HG02623 (cell line): ENCODE measurements around the gene FHIP1A.

Experiments used
- ATAC-seq: cut with Tn5 transposase; IDR thresholded peaks from one replicate; pipeline ENCODE4 v1.9.1; 2021; ENCODE audit warnings: moderate library complexity; ENCODE audit not compliant: unreplicated experiment

The FHIP1A gene

DNA sequence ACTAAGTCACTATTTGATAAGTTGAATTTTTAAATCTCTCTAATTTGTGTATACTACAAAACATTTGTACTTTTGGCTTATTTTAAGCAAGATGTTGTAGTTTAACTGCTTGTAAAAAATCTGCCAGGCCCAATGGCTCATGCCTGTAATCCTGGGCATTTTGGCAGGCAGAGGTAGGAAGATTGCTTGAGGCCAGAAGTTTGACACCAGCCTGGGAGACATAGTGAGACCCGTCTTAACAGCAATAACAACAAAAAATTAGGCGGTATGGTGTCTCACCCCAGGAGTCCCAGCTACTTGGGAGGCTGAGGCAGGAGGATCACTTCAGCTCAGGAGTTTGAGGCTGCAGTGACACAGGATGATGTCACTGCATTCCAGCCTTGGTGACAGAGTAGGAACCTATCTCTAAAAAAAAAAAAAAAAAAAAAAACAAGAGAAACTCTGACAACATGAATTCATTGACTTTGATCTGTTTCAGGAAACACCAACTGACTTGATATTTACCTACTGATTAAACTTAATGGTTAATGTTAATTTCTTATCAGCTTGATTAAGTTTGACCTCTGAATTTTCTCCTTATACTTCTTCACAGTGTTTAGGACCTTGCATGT is 8.9 kb downstream of the FHIP1A start:
- ATAC-seq = no peak

DNA sequence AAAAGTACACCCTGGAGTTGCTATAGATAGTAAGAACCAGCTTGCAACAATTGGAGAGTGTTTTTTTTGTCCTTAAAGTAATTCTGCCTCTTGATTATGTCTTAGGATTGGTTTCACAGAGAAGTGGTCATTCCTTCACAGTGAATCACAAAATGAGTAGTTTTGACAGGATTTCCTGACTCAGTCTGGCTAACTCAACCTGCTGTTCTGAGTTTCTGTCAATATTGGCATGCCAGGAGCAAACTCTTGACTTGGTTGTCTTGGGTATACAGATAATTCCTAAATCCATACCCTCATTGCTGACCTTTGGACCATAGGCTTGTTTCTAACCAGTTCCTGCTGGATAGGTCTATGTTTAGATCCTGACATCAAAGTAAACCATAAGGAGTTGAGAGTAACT is 9.4 kb downstream of the FHIP1A start:
- ATAC-seq = no peak

DNA sequence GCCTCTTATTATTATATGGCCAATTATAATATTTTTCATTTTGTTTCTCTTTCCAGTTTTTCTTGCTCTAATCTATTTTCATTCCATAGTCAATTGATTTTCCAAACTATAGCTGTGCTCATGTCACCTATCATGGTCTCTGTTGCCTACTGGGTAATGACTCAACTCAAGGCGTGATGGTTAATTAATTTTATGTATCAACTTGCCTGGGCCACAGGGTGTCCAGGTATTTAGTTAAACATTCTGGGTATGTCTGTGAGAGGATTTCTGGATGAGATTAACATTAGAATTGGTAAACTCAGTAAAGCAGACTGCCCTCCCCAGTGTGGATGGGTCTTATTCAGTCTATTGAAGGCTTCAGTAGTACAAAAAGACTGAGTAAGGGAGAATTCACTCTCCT is 9.9 kb downstream of the FHIP1A start:
- ATAC-seq = no peak

DNA sequence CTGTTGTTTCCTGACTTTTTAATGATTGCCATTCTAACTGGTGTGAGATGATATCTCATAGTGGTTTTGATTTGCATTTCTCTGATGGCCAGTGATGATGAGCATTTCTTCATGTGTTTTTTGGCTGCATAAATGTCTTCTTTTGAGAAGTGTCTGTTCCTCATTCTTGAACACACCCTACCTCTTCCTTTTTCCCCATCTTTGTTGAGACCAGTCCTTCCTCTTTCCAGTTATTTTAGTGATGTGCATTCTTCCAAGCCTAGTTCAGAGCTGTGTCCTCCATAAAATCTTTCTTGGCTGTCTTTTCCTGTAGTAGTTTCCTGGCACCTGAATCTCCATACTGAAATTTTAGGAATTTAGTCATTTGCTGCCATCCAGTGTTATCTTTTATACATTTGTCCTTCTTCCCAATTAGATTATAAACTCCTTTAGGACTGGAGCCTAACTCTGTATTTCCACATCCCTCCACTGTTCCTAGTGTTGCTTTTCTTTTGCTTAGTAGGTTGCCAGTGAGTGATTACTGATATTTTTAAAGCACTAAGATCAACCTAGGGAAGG is 11.4 kb downstream of the FHIP1A start:
- no peak for ATAC-seq

DNA sequence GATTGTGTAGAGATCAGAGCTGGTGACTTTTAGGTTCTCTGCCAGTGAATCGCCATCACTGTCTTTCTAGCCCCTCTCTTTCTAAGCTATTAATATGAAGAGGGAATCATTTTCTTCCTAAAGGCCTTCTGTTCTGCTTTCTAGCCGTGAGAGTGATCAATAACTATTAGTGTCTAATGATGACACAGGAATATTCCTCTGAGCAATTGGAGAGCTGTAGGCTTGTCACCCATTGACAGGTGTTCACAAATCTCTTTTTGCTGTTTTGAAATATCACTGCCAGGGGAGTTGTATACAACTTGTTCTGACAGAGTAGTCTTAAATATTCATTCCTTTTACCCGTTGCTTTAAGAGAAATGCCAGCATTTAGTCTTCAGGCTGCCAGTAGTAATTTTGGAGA is 13.9 kb downstream of the FHIP1A start:
- ATAC-seq = no peak

DNA sequence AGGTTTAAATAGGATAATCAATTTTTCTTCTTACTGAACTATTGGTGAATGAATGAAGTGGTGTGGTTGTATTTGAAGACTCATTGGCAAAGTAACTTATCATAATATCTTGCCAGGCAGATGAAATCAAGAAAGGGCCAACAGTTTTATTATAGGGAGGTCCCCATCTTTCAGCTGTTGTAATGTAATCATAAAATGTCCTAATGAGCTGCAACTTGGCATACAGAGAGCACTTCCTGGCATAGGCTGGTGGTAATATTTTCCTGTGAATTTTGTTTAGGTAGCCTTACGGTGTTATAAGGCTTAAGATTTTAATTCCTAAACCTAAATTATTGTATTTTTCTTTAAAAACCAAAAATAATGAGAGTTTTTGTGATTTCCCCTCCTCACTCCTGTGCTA is 17.5 kb downstream of the FHIP1A start:
- ATAC-seq = no peak

DNA sequence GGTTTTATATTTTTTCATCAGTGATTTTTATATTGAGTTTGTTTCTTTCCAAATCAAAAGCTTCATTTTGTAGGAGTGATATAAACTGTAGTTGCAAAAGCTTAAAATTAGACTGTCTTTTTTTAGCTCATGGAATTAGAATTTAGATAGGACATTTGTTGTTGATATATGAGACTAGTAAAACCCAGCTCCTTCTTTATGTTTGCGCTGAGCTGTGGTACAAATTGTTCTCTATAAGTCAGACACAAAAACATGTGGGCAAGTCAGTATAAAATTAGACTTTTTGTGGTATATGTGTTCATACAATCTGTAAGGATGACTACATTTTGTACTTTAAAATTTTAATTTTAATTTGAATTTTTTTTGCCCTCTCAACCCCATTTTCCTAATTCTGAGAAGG is 18.3 kb downstream of the FHIP1A start:
- ATAC-seq = no peak

DNA sequence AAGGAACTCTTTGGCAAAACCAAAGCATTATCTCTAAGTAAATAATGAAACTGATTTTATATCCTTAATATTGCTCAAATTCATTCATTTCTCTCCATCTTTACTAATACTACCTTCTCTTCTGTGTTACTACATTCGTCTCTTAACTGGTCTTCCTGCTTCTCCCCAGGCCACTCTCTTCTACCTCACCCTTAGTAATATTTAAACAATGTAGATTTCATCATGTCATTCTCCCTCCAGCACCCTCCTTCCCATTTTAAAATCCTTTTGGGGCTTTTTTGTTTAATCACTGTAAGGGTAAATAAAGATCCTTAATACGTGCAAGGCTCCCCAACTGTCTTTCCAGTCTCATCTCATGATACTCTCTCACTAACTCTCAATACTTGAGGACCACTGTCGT is 19.4 kb downstream of the FHIP1A start:
- no peak for ATAC-seq

DNA sequence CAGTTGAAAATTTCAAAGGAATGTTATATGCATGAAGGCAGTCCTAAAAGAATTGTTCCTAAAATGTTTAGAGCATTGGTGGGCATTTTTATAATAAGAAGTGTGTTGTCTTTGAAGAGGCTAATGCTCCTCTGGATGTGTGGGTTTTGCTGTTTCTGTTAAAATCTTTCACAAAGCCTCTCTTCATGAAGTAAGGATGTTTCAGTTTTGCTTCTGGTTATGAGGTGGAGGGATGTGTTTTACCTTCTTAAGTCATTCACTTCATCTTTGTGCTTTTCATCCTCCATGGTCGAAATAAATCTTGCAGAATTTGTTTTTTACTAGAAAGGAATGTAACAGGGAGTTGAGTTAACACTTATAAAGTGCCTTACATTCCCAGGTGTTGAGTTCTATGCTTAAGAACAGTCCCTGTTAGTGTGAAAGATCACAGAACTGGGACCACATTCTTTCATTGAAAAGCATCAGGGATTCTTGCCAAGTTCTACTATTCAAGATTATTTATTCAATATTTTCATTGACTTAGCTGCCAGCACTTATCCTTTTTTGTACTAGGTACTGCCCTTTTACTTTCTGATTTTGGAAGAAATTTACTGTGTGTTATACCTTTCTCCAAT is 21.1 kb downstream of the FHIP1A start:
- peak; percentile 60 for ATAC-seq

DNA sequence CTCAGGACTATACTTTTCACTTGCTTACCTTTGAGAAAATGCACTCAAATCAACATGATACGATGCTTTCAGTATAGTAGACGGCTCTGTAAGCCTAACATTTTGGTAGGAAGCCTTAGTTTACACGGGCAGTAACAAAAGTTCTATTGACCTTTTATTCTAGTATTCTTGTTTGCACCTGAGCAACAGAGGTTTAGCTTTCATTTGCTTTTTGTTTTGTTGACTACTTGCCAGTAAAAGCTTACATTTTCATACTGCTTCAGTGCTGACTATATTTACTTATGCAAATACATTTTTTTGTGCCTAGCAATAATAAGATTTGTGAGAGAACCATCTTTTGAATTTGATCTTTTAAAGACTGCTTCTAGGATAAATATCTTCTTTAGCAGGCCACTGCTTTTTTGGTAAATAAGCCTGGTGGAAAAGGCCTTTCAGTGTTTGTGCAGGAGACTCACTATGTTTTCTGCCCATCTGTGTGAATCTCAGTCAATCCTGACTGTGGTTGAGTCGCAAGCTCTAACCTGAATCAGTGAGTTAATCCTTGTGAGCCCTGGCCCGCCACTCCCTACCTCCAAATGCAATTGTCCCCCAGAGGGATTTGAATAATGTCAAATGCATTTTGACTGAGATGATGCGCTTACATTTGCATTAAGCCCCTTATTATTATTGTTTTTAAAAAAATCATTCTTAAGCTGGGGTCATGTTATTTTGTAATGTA is 21.9 kb downstream of the FHIP1A start:
- no peak for ATAC-seq

DNA sequence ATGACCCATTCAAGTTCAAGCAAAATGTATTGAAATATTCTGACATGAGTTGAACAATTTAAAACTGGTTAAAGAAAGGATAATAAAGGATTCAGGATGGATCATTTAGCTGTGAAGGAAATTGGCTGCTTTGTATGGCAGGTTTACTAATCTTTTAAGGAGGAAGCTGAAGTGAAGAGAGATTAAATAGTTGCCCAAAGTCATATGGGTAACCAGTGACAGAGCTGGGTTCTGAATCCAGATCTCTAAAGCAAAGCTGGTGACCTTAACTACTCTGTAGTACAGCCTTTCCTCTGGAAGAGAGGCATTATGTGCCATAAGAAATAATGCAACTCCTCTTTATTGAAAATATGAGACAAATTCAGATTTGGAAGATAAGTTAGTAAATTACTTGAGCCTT is 22.8 kb downstream of the FHIP1A start:
- ATAC-seq = no peak

DNA sequence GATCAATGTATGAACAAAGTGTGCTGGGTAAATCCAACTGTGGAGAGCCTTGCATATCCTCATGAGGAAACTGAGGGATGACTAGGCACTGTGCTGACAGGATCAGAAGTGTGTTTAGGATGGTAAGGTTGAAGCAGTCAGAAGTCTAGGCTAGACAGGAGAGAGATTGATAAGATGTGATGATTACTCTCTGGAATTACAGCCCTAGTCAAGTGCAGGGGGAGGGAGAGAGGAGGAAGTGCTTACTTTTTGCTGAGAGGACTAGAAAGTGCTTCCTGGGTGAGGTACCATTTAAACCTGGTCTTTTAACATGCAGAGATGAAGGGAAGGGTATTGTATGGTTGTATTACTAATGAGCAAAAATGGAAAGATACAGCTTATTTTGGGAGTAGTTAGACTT is 23.7 kb downstream of the FHIP1A start:
- ATAC-seq = no peak

DNA sequence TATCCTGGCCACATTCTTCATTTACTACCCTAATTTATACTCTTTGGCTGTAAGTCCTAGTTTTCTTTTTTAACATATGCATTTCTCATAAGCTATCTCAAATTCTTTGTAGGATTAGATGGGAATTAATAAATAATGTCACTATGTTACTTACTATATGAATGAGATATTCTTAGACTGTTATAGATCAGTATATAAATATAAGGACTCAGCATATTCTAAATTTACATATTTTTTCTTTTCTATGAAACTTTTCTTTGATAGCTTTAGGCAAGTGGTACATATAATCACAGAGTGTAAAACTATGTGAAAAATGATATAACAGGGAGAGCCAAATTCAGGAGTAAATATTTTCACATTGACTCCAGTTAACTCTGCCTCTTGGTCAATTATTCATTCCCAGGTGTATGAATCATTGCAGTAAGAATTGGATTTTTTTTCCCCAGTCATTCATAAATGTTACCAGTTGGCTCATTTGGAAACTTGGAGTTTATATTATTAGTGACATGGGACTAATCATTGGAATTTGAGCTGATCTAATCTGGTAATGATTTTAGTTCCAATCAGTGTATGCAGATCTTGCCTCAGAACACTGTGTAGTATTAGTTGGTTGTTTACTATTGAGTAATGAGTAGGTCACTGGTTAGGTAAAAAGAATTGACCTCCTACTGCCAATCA is 25.3 kb downstream of the FHIP1A start:
- ATAC-seq = no peak

DNA sequence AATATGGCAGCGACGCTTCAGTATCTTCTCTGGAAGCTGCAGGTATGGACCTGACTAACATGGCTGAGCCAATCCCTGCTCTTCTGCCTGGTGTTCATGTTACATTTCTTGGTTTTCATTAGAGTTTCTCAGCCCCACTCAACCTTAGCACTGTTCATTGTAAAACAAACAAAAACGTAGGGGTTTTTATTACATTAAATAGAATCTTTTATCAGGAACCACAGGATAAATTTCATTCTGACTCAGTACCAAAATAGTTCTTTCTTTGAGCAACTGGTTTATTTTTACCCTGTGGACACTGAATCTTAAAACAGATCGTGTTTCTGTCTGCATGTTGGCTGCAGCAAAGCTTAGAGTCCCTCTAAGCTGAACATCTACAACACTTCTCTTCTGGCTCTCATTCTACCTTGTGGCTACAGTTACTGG is 27.1 kb downstream of the FHIP1A start:
- ATAC-seq = no peak

DNA sequence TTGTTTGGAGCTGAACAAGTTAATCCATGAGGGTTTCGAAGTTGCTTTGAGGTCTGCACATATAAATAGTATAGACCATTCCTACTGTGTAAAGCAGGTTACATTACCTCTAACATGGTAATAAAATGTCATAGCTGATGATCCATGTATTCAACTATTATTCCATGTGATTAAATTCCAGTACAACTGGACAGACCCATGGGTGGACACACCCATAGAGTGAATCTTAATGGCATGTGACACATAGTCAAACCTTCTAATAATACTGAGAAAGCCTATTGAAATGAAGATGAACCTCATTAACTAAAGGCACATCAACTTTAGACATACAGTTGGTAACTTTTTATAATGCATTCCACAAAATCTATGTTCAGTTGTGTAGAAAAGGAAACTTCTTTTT is 28.5 kb downstream of the FHIP1A start:
- no peak for ATAC-seq

DNA sequence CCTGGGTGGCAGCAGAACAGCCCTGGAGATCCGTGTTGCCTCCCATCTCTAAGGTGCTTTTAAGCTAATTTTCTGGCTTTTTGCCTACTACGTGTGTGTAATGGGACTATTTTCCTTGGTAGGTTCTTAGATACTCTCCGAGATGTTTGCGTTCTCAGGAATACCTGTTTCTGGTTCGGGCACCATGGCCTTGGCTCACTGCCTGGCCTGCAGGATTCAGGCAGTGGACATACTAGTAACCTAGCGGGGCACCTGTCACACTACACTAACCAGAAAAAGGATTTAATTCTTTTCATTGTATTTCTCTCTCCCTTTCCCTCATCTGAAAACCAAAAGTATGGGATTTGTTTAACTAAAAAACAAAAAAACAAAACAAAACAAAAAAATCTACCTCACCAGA is 29.2 kb downstream of the FHIP1A start:
- ATAC-seq = no peak

DNA sequence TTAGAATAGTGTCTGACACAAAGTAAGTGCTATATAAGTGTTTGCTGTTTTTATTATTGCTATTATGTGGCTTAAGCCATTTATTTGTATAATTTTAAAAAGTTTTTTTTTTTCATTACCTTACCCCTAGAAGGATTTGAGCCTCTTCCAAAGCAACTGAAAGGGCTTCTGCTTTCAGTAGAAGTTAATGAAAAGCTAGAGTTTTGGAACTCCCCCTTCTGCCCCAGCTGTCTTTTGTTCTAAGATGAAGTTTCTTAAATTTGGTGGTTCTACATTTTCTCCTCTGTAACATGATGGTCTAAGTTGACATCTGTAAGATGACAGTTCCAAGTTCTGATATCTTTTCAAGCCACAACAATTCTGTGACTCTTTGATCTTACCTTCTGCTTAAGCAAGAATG is 30.3 kb downstream of the FHIP1A start:
- ATAC-seq = peak; percentile 45

DNA sequence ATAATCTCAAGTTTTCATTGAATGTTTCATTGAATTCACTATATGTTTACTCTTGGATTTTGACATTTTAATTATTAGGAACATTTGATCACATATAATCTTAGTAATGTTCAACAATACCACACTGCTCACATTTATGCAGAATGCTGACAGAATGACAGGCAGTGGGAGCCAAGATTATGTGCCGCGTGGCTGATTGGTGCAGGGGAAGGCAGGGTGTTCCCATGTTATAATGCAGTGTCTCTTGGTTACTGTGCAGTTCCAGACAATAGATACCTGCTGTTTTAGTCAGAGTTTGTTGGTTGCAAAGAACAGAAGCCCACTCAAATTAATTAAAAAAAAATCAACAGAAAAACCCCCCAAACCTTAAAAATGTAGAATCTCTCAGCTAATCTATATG is 33.0 kb downstream of the FHIP1A start:
- no peak for ATAC-seq

DNA sequence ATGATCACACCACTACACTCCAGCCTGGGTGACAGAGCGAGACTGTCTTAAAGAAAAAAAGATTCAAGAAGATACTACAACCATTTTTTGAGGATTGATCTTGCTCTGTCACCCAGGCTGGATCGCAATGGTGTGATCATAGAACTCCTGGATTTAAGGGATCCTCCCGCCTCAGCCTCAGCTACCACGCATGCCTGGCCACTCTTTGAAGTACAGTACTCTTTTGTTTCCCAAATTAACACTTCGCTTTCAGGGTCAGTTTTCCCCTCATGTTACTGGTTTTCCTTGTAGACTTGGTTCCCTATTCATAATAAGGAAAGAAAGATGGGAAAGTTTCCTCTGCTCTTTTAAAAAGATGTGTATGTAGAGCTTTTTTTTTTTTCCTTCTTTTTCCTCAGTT is 34.3 kb downstream of the FHIP1A start:
- ATAC-seq = no peak

DNA sequence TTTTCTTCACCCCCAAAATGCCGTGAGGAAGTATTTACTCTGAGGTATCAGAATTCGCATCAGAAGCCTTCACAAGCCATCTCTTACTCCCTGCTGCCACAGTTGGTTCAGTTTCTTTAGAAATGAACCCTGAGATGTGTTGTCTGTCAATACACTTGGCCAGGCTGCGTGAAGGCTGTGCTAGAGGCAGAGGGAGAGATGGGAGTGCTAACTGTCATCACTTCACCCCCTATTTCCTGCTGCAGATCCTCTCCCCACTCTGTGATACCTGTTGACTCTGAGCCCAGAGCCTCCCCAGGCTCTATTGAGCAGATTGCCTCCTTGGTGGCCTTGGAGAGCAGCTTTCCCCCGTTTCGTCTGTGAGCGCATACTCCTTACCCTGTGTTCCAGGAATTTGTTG is 34.8 kb downstream of the FHIP1A start:
- ATAC-seq = no peak

DNA sequence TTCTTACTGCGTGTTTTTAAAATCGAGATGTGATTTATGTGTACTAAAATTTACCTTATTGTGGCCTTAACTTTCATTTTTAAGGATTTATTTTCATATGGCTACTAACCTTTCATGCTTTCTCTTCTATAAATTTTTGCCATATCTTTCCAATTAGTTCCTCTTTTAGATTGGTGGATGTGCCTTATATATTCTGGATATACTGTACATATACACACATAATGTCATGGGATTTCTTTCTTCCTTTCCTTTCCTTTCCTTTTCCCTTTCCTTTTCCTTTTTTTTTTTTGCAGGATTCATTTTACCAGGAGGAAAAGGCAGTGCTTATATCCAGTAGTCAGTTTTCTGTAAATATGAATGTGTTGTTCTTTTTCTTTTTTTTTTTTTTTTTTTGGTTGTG is 37.2 kb downstream of the FHIP1A start:
- no peak for ATAC-seq

DNA sequence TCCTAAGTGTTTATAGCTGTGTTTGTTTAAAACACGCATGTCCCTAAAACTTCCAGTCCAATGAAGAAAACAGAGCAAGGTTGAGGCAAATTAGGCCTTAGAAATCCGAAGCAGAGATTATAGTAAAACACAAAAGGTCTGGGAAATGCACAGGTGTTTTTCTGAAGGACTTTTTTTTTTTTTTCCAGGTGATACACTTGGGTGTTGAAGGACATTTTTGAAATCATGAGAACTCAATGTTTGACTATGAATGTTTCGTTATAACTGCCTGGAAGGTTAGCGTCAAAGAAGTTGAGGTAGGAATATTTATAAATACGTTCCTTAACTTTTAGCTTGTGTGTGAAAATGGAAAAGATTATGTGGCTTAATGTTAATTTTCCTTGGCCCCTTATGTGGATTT is 45.5 kb downstream of the FHIP1A start:
- no peak for ATAC-seq
